ENCODE measurements around the gene FUOM. TPM values are rescaled to one million over a fixed set of nuclear protein-coding genes. Genes with fewer than 3 reads are reported as not detected.
"Not testable (repeated sequence)": the region's sequence is repeated elsewhere in the genome, so short reads cannot be mapped to it uniquely, and the experiment has no call there.

FUOM gene
- total RNA-seq, 1 donor from 2014 or later = 3.4 TPM

GRCh38 chr10:133368153-133368552 is 10.3 kb upstream of the FUOM start:
- DNase-seq (ENCODE audit: low spot score) = no peak

DNA sequence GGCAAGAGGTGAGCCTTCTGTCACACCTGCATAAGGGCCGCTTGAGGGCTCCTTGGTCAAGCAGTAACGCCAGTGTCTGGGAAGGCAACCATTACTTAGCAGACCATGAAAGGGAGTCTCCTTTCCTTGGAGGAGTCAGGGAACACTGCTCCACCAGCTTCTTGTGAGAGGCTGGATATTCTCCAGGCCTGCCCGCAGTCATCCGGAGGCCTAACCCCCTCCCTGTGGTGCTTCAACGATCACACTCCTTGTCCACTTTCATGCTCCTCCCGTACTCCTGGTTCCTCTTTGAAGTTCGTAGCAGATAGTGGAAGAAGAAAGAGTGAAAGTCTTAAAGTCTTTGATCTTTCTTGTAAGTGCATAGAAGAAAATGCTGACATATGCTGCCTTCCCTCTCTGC is 9.6 kb upstream of the FUOM start:
- not testable (repeated sequence) for DNase-seq (ENCODE audit: low spot score)

GRCh38 chr10:133366751-133367150 is 8.9 kb upstream of the FUOM start:
- DNase-seq (ENCODE audit: low spot score) = no peak

DNA sequence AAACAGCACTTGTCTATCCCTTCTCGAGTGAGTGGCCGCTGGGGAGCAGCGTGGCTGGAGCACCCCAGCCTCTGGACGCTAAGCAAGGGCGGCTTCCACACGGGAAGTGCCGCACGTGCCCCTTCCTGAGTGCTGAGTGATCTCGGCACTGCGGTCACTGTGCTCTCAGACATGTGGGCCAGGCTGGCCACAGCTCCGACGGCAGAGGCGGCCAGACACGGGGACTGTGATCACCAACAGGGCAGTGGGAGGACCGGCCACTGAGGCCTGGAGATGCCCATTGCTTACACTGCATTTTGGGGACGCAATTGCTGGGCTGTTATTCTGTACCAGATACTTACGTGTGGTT is 8.3 kb upstream of the FUOM start:
- no peak for DNase-seq (ENCODE audit: low spot score)

DNA sequence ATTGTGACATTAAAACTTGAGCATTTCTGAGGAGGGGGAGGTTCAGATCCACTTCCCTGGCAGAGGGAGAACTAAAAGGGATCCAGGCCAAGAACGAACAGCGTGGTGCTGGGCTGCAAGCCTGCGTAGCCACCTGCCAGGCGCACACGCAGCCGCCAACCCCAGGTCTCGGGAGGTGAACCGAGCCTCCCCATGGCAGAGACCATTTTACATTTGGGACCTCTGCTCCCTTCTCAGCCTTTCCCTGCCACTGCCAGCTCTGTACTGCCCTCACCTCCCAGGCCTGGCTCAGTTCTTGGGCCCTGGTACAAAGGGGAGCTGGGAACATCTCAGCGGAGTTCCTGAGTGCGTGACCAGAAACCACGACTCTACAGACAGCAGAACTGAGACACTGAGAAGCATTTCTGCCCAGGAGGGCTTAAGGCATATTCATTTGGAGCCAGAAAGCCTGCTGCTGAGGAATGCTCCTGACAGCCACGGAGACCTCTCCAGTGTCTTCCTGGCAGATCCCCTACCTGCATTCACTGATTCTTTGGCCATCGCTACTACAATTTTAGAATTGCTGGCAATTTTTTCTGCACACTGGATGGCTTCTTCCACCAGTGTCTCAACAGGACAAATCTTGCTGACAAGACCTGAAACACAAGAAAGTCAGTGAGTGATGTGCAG is 7.8 kb upstream of the FUOM start:
- DNase-seq (ENCODE audit: low spot score) = no peak

- no peak for DNase-seq (ENCODE audit: low spot score)
Measured at GRCh38 chr10:133364645-133365431, 7.0 kb upstream of the FUOM start.

DNA sequence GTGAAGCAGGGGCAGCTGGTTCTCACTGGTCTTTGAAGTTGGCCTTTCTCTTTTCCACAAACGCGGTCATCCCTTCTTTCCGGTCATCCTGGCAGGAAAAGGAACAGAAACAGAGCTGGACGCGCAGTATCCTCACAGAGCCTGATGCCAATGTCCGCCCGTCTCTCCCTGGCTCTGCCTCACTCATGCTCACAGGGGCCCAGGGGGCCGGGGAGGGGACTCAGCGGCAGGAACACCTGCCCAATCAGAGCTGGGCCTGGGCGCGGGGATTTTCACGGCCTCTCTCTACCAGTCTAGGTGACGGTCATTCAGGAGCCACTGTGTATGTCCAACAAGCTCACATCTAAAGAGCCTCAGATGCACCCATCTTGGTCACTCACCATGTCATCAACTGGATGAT is 5.0 kb upstream of the FUOM start:
- no peak for DNase-seq (ENCODE audit: low spot score)

DNA sequence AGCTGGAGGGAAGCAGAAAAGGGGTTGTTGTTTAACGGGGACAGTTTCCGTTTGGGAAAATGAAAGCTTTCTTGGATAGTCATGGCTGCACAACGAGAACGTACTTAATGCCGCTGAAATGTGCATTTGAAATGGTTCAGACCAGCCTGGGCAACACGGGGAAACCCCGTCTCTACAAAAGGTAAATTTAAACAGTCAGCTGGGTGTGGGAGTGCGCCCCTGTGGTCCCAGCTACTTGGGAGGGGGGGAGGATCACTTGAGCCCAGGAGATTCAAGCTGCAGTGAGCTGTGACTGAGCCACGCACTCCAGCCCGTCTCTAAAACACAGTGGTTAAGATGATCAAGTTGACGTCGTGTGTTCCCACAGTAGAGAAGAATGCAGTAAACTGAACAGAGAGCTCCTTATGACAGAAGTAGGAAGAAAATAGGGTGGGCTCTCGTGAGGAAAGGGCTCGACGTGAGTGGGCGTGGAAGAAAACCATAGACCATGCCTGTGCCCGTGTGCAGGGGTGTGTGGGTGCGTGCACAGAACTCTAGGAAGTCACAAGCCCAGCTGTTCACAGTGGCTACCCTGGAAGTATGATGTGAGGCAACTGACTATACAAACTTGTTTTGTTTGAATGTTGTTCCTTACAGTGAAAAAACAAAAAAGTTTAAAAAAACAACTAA is 4.1 kb upstream of the FUOM start:
- DNase-seq (ENCODE audit: low spot score) = no peak

DNA sequence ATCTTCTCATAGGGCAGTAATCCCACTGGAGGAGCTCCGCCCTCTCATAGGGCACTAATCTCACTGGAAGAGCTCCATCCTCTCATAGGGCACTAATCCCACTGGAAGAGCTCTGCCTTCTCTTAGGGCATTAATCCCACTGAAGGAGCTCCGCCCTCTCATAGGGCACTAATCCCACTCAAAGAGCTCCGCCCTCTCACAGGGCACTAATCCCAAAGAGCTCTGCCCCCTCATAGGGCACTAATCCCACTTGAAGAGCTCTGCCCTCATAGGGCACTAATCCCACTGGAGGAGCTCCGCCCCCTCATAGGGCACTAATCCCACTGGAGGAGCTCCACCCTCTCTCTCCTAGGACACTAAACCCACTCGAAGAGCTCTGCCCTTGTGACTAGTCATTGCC is 3.4 kb upstream of the FUOM start:
- no peak for DNase-seq (ENCODE audit: low spot score)

DNA sequence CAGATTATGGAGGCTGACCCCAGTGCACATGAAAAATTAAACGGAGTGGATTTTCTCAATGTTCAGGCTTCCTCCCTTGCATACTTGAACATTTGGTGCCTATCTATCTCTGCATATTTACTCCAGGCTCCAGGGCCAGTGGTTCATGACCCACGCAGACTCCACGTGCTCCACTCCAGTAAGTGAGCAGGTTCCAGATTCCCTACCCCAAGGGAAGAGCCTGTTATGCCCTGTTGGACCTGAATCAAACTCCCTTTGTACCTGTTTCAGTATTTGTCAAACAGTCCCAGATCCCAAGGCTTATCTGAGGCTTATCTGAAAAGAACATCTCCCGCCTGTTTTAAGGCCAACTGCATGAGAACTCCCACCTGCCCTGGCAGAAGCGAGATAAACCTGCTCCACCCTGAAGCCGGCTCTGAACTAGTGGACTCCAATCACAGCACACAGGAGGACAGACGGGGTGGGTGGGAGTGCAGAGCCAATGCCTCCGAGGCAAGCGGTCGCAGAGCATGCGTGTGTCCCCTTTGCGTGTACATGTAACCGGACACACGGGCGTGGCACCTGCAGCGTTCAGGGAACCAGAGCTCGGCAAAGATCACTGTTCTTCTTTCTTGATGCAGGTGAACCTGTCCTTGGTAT is 2.3 kb upstream of the FUOM start:
- DNase-seq (ENCODE audit: low spot score) = peak; percentile 21

DNA sequence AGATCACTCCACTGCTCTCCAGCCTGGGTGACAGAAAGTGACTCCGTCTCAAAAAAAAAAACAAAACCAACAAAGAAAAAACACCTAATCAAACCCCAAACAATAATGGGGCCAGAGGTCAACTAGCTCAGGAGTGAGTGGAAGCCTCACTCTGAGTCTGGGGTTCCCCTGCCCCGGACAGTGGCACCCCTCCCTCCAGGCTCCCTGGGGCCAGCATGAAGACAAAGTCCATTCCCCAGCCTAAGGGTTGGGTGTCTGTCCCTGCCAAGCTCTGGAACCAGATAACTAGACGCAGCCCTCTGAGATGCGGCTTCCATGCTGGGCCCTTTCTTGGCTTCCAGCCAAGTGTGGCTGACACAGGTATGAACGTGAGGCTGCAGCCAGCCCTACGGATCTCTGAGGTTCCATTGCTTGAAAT is 1.7 kb upstream of the FUOM start:
- peak; percentile 43 for DNase-seq (ENCODE audit: low spot score)

- DNase-seq (ENCODE audit: low spot score) = no peak
Measured at GRCh38 chr10:133358925-133359310, 1.1 kb upstream of the FUOM start.

GRCh38 chr10:133358162-133358924 is 524 bp upstream of the FUOM start:
- DNase-seq (ENCODE audit: low spot score) = no peak

- no peak for DNase-seq (ENCODE audit: low spot score)
Measured at GRCh38 chr10:133356549-133357284, 1.1 kb downstream of the FUOM start.

DNA sequence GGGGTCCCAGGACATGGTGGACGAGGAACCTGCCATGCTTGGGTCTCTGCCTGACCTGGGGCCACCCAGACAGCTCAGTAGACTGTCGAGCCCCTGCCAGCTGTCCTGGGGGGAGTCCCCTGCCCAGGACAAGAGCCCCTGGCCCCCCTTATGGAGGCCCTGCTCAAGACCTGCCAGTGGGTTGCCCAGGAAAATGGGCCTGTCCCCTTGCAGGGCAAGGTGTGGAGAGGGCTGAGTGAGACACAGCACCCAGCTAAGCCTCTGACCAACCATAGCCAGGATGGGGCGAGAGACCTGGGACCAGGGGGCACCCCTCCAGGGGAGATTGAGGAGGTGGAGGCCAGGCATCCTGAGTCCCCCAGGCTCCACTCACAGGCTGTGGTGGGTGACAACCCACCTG is 1.8 kb downstream of the FUOM start:
- DNase-seq (ENCODE audit: low spot score) = no peak

DNA sequence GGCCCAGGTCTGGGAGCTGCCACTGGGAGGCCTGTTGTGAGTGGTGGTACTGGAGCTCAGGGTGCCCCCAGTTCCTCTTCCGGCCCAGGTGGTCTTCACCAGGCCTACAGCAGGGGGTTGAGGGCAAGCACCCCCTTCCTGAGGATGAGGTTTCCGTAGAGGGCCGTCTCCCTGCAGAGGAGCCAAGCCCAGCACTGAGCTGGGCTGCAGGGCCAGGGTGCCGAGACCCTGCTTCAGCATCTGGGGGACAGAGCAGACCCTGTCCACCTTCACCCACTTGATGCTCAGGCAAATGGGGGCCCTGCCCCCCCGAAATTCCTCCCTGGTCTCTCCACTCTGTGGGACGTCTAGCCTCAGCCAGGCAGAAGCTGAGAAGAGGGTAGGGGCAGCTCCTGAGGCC is 2.6 kb downstream of the FUOM start:
- no peak for DNase-seq (ENCODE audit: low spot score)

GRCh38 chr10:133354672-133355240 is 3.1 kb downstream of the FUOM start:
- no peak for DNase-seq (ENCODE audit: low spot score)

DNA sequence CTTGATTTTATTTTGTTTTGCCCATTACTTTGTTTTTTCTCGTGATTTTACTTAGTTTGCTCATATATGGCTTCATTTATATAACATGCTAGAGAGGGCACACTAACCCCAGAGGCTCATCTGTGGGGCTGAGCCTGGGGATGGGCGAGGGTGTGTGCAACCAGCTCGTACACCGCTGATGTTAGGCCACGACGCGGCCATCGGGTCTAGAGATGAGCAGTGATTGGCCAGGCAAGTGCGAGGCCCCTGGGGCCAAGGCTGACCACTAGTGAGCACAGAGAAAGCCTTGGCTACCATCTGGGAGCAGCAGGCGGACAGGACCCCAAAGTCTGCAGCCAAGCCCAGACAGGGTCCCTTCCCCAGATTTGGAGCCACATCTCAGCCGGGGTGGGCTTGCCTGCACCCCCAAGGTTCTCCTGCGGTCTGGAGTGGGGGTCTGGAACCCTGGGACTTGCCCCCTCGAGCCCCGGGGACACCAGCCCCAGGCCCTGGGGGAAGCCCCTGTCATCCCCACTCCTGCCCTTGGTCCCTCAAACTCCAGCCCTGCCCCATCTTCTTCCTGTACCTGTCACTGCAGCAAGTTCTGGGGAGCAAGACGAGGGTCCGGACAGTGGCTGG is 3.7 kb downstream of the FUOM start:
- no peak for DNase-seq (ENCODE audit: low spot score)

- no peak for DNase-seq (ENCODE audit: low spot score)
Measured at GRCh38 chr10:133353202-133353959, 4.4 kb downstream of the FUOM start.
